ENCODE results near the gene TYW1B.
"Not testable (repeated sequence)": the region's sequence is repeated elsewhere in the genome, so short reads cannot be mapped to it uniquely, and the experiment has no call there.

Gene TYW1B

GRCh38 chr7:72735855-72736254, 92.1 kb downstream of the TYW1B start:
- not testable (repeated sequence) for H3K27me3 ChIP-seq (ENCODE audit: control insufficient read depth in 1 of 2, insufficient read depth in 1 of 2, low read length in 2 of 2); H3K23ac ChIP-seq (ENCODE audit: low read length in 2 of 2); H3K27ac ChIP-seq (ENCODE audit: low read length, poor library complexity, severe bottlenecking); H4K8ac ChIP-seq (ENCODE audit: low read length); H3K4me2 ChIP-seq (ENCODE audit: low read length, poor library complexity, severe bottlenecking); H3K79me1 ChIP-seq (replicated peaks; ENCODE audit: low read length, poor library complexity, severe bottlenecking); H3K14ac ChIP-seq (ENCODE audit: low read length in 2 of 2); H3K4me3 ChIP-seq (ENCODE audit: insufficient read depth in 1 of 2, low read depth in 1 of 2, low read length in 2 of 2); H3K9ac ChIP-seq (ENCODE audit: low read length); DNase-seq; H2AFZ ChIP-seq (ENCODE audit: low read depth, low read length); H3K4me1 ChIP-seq (ENCODE audit: control insufficient read depth, insufficient read depth, low read depth, low read length); H2BK15ac ChIP-seq (ENCODE audit: low read depth, poor library complexity, severe bottlenecking); H2BK5ac ChIP-seq (ENCODE audit: low read depth, low read length, poor library complexity, severe bottlenecking); H4K91ac ChIP-seq (ENCODE audit: low read length); H3K36me3 ChIP-seq (ENCODE audit: control insufficient read depth in 1 of 2, insufficient read depth in 2 of 2, low read depth in 1 of 2, low read length in 2 of 2); H2BK12ac ChIP-seq (ENCODE audit: low read length in 2 of 2); H3K4ac ChIP-seq (ENCODE audit: low read depth in 1 of 2, low read length in 2 of 2); H3K18ac ChIP-seq (ENCODE audit: low read depth in 1 of 2, low read length in 2 of 2); H2AK5ac ChIP-seq (ENCODE audit: low read length, severe bottlenecking); H2BK120ac ChIP-seq (ENCODE audit: low read depth, low read length)
- 75% methylated on average over 4 of the region's 4 CpGs for WGBS
- peaks cover 14% of the 10 kb centered on the region for H3K9me3 ChIP-seq (ENCODE audit: control insufficient read depth, low read length)

GRCh38 chr7:72730815-72731214, 97.2 kb downstream of the TYW1B start:
- H2BK5ac ChIP-seq (ENCODE audit: low read depth, low read length, poor library complexity, severe bottlenecking); H3K9ac ChIP-seq (ENCODE audit: low read length); H3K14ac ChIP-seq (ENCODE audit: low read length in 2 of 2); H4K8ac ChIP-seq (ENCODE audit: low read length); H3K4ac ChIP-seq (ENCODE audit: low read depth in 1 of 2, low read length in 2 of 2); H3K23ac ChIP-seq (ENCODE audit: low read length in 2 of 2); H2BK120ac ChIP-seq (ENCODE audit: low read depth, low read length); H3K27me3 ChIP-seq (ENCODE audit: control insufficient read depth in 1 of 2, insufficient read depth in 1 of 2, low read length in 2 of 2); H3K4me1 ChIP-seq (ENCODE audit: control insufficient read depth, insufficient read depth, low read depth, low read length); H2BK15ac ChIP-seq (ENCODE audit: low read depth, poor library complexity, severe bottlenecking); DNase-seq; H3K27ac ChIP-seq (ENCODE audit: low read length, poor library complexity, severe bottlenecking); H3K9me3 ChIP-seq (ENCODE audit: control insufficient read depth, low read length); H4K91ac ChIP-seq (ENCODE audit: low read length); H3K18ac ChIP-seq (ENCODE audit: low read depth in 1 of 2, low read length in 2 of 2); H3K79me1 ChIP-seq (replicated peaks; ENCODE audit: low read length, poor library complexity, severe bottlenecking); H2BK12ac ChIP-seq (ENCODE audit: low read length in 2 of 2); H3K4me3 ChIP-seq (ENCODE audit: insufficient read depth in 1 of 2, low read depth in 1 of 2, low read length in 2 of 2); H3K4me2 ChIP-seq (ENCODE audit: low read length, poor library complexity, severe bottlenecking); H2AK5ac ChIP-seq (ENCODE audit: low read length, severe bottlenecking); H3K36me3 ChIP-seq (ENCODE audit: control insufficient read depth in 1 of 2, insufficient read depth in 2 of 2, low read depth in 1 of 2, low read length in 2 of 2); H2AFZ ChIP-seq (ENCODE audit: low read depth, low read length): not testable (repeated sequence)
- WGBS = no CpG with 5 or more reads among the region's 2 CpGs

GRCh38 chr7:72730384-72730783, 97.6 kb downstream of the TYW1B start:
- H3K14ac ChIP-seq (ENCODE audit: low read length in 2 of 2); H3K79me1 ChIP-seq (replicated peaks; ENCODE audit: low read length, poor library complexity, severe bottlenecking); H2AFZ ChIP-seq (ENCODE audit: low read depth, low read length); H3K23ac ChIP-seq (ENCODE audit: low read length in 2 of 2); H4K8ac ChIP-seq (ENCODE audit: low read length); H2BK12ac ChIP-seq (ENCODE audit: low read length in 2 of 2); H2AK5ac ChIP-seq (ENCODE audit: low read length, severe bottlenecking); H2BK120ac ChIP-seq (ENCODE audit: low read depth, low read length); H3K4me1 ChIP-seq (ENCODE audit: control insufficient read depth, insufficient read depth, low read depth, low read length); H4K91ac ChIP-seq (ENCODE audit: low read length); H3K9ac ChIP-seq (ENCODE audit: low read length); H3K4me3 ChIP-seq (ENCODE audit: insufficient read depth in 1 of 2, low read depth in 1 of 2, low read length in 2 of 2); H3K27me3 ChIP-seq (ENCODE audit: control insufficient read depth in 1 of 2, insufficient read depth in 1 of 2, low read length in 2 of 2); H3K36me3 ChIP-seq (ENCODE audit: control insufficient read depth in 1 of 2, insufficient read depth in 2 of 2, low read depth in 1 of 2, low read length in 2 of 2); H3K27ac ChIP-seq (ENCODE audit: low read length, poor library complexity, severe bottlenecking); H2BK5ac ChIP-seq (ENCODE audit: low read depth, low read length, poor library complexity, severe bottlenecking); DNase-seq; H3K18ac ChIP-seq (ENCODE audit: low read depth in 1 of 2, low read length in 2 of 2); H3K4me2 ChIP-seq (ENCODE audit: low read length, poor library complexity, severe bottlenecking); H3K9me3 ChIP-seq (ENCODE audit: control insufficient read depth, low read length); H2BK15ac ChIP-seq (ENCODE audit: low read depth, poor library complexity, severe bottlenecking); H3K4ac ChIP-seq (ENCODE audit: low read depth in 1 of 2, low read length in 2 of 2): not testable (repeated sequence)
- WGBS = 94% methylated on average over 1 of the region's 2 CpGs

GRCh38 chr7:72729130-72729529, 98.9 kb downstream of the TYW1B start:
- H2BK120ac ChIP-seq (ENCODE audit: low read depth, low read length); H4K8ac ChIP-seq (ENCODE audit: low read length); H3K27ac ChIP-seq (ENCODE audit: low read length, poor library complexity, severe bottlenecking); H3K4me1 ChIP-seq (ENCODE audit: control insufficient read depth, insufficient read depth, low read depth, low read length); H2BK12ac ChIP-seq (ENCODE audit: low read length in 2 of 2); H2AK5ac ChIP-seq (ENCODE audit: low read length, severe bottlenecking); H3K14ac ChIP-seq (ENCODE audit: low read length in 2 of 2); H2BK15ac ChIP-seq (ENCODE audit: low read depth, poor library complexity, severe bottlenecking); H3K18ac ChIP-seq (ENCODE audit: low read depth in 1 of 2, low read length in 2 of 2); DNase-seq; H3K23ac ChIP-seq (ENCODE audit: low read length in 2 of 2); H3K79me1 ChIP-seq (replicated peaks; ENCODE audit: low read length, poor library complexity, severe bottlenecking); H3K4ac ChIP-seq (ENCODE audit: low read depth in 1 of 2, low read length in 2 of 2); H2AFZ ChIP-seq (ENCODE audit: low read depth, low read length); H3K9me3 ChIP-seq (ENCODE audit: control insufficient read depth, low read length); H2BK5ac ChIP-seq (ENCODE audit: low read depth, low read length, poor library complexity, severe bottlenecking); H3K4me2 ChIP-seq (ENCODE audit: low read length, poor library complexity, severe bottlenecking); H3K4me3 ChIP-seq (ENCODE audit: insufficient read depth in 1 of 2, low read depth in 1 of 2, low read length in 2 of 2); H3K9ac ChIP-seq (ENCODE audit: low read length); H4K91ac ChIP-seq (ENCODE audit: low read length); H3K27me3 ChIP-seq (ENCODE audit: control insufficient read depth in 1 of 2, insufficient read depth in 1 of 2, low read length in 2 of 2); H3K36me3 ChIP-seq (ENCODE audit: control insufficient read depth in 1 of 2, insufficient read depth in 2 of 2, low read depth in 1 of 2, low read length in 2 of 2): not testable (repeated sequence)
- 100% methylated on average over 2 of the region's 2 CpGs for WGBS
